ENCODE measurements around the gene MGAT5B.

- TF ChIP-seq CTCF (conservative IDR thresholded peaks at IDR 0.05; ENCODE audit: low read depth, low read length) (no peak), EZH2phosphoT487 (IDR thresholded peaks at IDR 0.05; ENCODE audit: borderline replicate concordance, low read length) (no peak), EZH2 (IDR thresholded peaks at IDR 0.05; ENCODE audit: low read length, unreplicated experiment) (no peak)
These were observed 84.2 kb downstream of the MGAT5B start for GRCh38 chr17:76952402-76952801.
